Measurements from ENCODE around the gene PRM3.

Gene PRM3

GRCh38 chr16:11245222-11245737 lies 28.1 kb downstream of the PRM3 start:
- no peak for DNase-seq (ENCODE audit: low read depth)
- TF ChIP-seq CTCF (conservative IDR thresholded peaks at IDR 0.05; ENCODE audit: low read depth, low read length), result no peak
- H3K4me3 ChIP-seq (ENCODE audit: low read depth, low read length), result no peak overlapping the region

- no peak for TF ChIP-seq CTCF (conservative IDR thresholded peaks at IDR 0.05; ENCODE audit: low read depth, low read length)
- no peak for DNase-seq (ENCODE audit: low read depth)
Measured at GRCh38 chr16:11242658-11243057, 30.8 kb downstream of the PRM3 start.

GRCh38 chr16:11241480-11242204 lies 31.8 kb downstream of the PRM3 start:
- no peak for DNase-seq (ENCODE audit: low read depth)
- H3K4me3 ChIP-seq (ENCODE audit: low read depth, low read length), result no peak overlapping the region
- TF ChIP-seq CTCF (conservative IDR thresholded peaks at IDR 0.05; ENCODE audit: low read depth, low read length), result no peak

More at GRCh38 chr16:11242658-11243057, 30.8 kb downstream of the PRM3 start:
- no peak overlapping the region for H3K4me3 ChIP-seq (ENCODE audit: low read depth, low read length)

GRCh38 chr16:11240636-11241473 lies 32.6 kb downstream of the PRM3 start:
- no peak overlapping the region for H3K4me3 ChIP-seq (ENCODE audit: low read depth, low read length)
- DNase-seq (ENCODE audit: low read depth), result no peak
- TF ChIP-seq CTCF (conservative IDR thresholded peaks at IDR 0.05; ENCODE audit: low read depth, low read length), result no peak

GRCh38 chr16:11239644-11240632 lies 33.5 kb downstream of the PRM3 start:
- no peak overlapping the region for H3K4me3 ChIP-seq (ENCODE audit: low read depth, low read length)
- TF ChIP-seq CTCF (conservative IDR thresholded peaks at IDR 0.05; ENCODE audit: low read depth, low read length), result no peak
- no peak for DNase-seq (ENCODE audit: low read depth)
